Bronchus fibroblast of lung (primary cell): ENCODE data around the gene SOS1. TPM values are rescaled to one million over a fixed set of nuclear protein-coding genes. Genes with fewer than 3 reads are reported as not detected.

Experiments used
- total RNA-seq: library from RNA; depleted of rRNA; stranded (reverse); fragments of >200 nt; gene quantifications from 2 replicates; pipeline ENCODE4 v1.2.3, GENCODE V29; 2015

SOS1 gene
- 5.8 and 8.6 TPM in 2 replicates for total RNA-seq

GRCh38 chr2:39120771-39121522 is at the start of gene SOS1:
TSS of gene SOS1 (minus strand) at chr2:39121051. CDS start at chr2:39120422, 629 bp downstream.

Other genes starting within 250 kb of the SOS1 start
- 12.3 and 15.3 TPM in 2 replicates for gene DHX57, start 245.1 kb downstream of the SOS1 start, total RNA-seq
- gene MORN2, start 245.1 kb downstream of the SOS1 start, total RNA-seq: 19.0 and 27.9 TPM in 2 replicates
- 1.5 TPM in 1 of 2 replicates, not detected in the other for gene ARHGEF33, start 231.2 kb downstream of the SOS1 start, total RNA-seq
- gene CDKL4, start 122.9 kb upstream of the SOS1 start, total RNA-seq: not detected in 2 replicates